Measurements from ENCODE around the gene DLGAP1.

DLGAP1 gene

GRCh38 chr18:3649633-3650426 is 805.3 kb downstream of the DLGAP1 start:
- no peak for DNase-seq (ENCODE audit: low read depth in 2 of 3, low spot score in 2 of 3)

GRCh38 chr18:3649135-3649632 is 805.9 kb downstream of the DLGAP1 start:
- DNase-seq (ENCODE audit: low read depth in 2 of 3, low spot score in 2 of 3) = no peak

- DNase-seq (ENCODE audit: low read depth in 2 of 3, low spot score in 2 of 3) = no peak
These were observed 806.5 kb downstream of the DLGAP1 start for GRCh38 chr18:3648641-3649040.

- no peak for DNase-seq (ENCODE audit: low read depth in 2 of 3, low spot score in 2 of 3)
These were observed 806.9 kb downstream of the DLGAP1 start for GRCh38 chr18:3648200-3648599.

DNA sequence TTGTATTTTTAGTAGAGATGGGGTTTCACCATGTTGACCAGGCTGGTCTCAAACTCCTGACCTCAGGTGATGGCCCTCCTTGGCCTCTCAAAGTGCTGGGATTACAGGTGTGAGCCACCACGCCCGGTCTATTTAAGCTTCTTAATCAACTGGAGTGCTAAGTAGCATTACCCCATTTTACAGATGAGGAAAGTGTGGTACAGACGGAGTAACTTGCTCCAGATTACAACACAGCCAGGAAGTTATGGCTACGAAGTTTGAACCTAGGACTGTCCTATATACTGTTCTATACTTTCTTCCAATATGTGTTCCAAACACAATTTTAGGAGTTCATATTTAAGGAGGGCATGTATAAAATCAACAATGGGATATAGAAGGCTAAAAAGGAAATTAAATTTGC is 807.5 kb downstream of the DLGAP1 start:
- DNase-seq (ENCODE audit: low read depth in 2 of 3, low spot score in 2 of 3) = no peak

DNA sequence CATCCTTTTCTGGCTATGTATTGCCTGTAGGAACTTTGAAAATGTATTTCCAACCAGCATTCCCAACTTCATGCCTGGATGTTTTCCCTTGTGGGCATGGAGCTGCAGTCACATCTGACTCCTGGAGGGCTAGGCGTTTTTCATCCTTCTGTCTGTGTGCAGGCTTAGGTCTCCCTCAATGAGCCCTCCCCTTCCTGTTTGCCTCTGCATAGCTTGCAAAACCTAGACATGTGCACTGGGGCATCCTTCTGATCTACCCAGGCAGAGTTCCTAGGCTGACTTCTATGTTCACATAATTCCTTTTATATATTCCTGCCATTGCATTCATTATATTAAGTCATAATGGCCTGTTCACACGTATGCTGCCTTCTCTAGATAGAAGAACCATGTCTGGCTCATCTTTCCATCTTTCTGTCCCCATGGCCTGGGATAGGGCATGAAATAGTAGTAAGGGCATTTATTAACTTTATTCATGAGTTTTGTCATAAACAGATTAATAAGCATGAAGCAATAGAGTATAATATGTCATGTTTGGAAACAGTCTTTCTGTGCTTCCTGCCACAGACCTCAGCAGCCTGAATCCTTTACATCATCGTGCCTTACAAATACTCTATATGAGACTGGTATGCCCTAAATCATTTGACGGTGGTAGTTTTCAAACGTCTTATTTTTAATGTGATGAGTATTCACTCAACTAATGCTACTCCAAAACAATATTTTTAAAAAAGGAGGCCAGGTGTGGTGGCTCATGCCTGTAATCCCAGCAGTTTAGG is 809.5 kb downstream of the DLGAP1 start:
- no peak for DNase-seq (ENCODE audit: low read depth in 2 of 3, low spot score in 2 of 3)

- DNase-seq (ENCODE audit: low read depth in 2 of 3, low spot score in 2 of 3) = no peak
These were observed 820.7 kb downstream of the DLGAP1 start for GRCh38 chr18:3634250-3634939.

GRCh38 chr18:3631887-3632286 is 823.2 kb downstream of the DLGAP1 start:
- no peak for DNase-seq (ENCODE audit: low read depth in 2 of 3, low spot score in 2 of 3)

DNA sequence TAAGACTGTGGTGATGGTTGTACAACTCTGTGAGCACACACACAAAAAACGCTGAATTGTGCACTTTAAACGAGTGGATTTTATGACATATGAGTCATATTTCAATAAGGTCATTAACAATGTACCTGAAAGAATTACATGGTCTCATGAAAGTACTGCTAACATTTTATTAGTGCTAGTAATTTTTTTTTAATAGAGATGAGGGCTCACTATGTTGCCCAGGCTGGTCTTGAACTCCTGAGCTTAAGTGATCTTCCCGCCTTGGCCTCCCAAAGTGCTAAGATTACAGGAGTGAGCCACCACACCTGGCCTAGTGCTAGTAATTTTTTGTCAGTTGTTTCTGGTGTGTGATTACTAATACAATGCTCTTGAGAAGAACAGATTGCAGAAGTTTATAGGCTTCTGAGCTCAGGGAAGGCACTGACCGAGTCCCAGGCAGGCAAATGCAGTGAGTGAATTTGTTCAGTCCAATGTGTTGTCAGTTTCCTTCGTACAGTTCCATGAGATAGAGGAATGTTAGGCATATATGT is 828.1 kb downstream of the DLGAP1 start:
- DNase-seq (ENCODE audit: low read depth in 2 of 3, low spot score in 2 of 3) = no peak

DNA sequence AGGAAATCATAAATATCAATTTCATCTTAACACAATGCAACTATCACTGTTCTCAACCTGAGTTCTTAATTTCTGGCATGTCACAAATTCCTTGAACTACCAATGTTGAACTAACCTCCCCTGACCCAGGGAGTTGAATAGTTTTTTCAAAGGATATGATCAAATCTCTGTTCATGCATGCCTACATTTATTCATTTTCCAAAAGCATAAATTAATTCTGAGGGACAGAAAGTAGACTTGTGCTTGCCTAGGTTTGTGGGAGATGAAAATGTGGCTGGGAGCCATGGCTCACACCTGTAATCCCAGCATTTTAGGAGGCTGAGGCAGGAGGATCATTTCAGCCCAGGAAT is 829.4 kb downstream of the DLGAP1 start:
- no peak for DNase-seq (ENCODE audit: low read depth in 2 of 3, low spot score in 2 of 3)

DNA sequence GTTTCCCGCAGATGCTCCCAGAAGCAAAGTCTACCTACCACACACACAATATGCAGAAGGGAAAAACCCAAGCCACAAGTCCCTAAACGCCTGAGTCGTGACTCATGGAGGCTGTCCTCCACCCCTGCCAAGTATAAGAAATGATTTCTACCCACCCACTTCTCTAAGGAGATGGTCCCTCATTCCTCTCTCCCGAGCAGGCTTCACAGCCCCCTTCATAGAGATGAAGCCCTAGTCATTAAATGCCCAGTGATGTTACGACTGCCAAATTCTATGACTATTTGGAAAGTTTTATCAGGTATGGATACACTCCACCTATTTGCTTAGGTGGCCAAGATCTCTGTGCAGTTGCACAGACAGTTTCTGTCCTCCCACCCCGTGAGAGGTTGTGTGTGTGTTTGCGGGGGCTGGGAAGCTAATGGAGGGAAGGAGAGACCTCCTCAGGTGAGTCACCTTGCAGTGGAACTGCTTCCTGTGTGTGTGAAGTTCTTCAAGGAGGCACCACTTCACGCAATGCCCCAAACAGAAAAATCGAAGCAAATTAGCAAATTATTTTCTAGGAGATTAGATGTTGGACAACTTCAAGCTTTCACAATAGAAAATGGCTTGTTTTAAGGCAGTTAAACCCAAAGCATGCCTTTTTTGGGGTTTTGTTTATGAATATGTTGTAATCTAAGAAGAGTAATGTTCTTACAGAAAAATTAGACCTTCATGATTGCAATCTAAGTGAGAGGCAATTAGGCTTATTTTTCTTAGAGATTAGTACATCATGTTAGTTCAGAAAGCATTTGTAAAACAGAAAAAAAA is 830.0 kb downstream of the DLGAP1 start:
- peak in 1 of 3 experiments; percentile 39 for DNase-seq (ENCODE audit: low read depth in 2 of 3, low spot score in 2 of 3)

GRCh38 chr18:3624546-3624934 is 830.6 kb downstream of the DLGAP1 start:
- DNase-seq (ENCODE audit: low read depth in 2 of 3, low spot score in 2 of 3) = no peak

GRCh38 chr18:3623769-3624545 is 831.1 kb downstream of the DLGAP1 start:
- no peak for DNase-seq (ENCODE audit: low read depth in 2 of 3, low spot score in 2 of 3)

DNA sequence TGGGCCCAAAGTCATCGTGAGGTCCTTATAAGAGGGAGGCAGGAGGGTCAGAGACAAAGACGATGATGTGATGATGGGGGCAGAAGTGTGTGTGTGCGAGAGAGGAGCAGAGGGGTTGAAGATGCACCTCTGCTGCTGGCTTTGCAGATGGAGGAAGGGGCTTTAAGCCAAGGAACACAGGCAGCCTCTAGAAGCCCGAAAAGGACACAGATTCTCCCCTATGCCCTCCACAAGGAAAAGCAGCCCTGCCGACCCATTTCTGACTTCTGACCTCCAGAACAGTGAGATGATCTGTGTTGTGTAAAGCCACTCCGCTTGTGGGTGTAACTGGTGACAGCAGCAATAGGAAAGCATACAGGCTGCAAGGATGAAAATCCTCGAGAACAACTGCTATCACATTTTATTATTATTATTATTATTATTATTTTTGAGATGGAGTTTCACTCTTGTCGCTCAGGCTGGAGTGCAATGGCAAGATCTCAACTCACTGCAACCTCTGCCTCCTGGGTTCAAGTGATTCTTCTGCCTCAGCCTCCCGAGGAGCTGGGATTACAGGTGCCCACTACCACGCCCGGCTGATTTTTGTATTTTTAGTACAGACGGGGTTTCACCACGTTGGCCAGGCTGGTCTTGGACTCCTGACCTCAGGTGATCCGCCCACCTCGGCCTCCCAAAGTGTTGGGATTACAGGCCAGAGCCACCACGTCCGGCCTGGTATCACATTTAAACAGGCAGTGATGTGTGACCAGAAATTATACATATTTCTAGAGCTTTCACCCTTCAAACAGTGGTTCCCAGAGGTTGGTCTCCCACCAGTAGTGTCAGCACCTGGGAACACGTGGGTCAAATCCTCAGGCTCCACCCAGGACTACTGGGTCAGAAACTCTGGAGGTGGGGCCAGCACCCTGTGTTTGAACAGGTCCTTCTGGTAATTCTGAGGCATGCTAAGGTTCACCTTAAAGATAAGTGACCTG is 834.7 kb downstream of the DLGAP1 start:
- DNase-seq (ENCODE audit: low read depth in 2 of 3, low spot score in 2 of 3) = no peak

DNA sequence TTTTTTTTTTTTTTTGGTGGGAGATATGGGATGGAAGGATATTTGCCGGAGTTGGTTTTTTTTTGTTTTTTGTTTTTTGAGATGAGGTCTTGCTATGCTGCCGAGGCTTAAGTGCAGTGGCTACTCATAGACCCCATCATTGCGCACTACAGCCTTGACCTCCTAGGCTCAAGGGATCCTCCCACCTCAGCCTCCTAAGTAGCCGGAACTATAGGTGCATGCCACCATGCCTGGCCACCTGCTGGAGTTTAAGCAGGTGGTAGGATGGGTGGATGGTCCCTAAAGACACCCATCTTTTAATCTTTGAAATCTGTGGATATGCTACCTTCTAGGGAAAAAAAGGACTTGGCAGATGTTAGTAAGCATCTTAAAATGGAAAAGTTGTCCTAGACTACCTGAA is 835.4 kb downstream of the DLGAP1 start:
- no peak for DNase-seq (ENCODE audit: low read depth in 2 of 3, low spot score in 2 of 3)

DNA sequence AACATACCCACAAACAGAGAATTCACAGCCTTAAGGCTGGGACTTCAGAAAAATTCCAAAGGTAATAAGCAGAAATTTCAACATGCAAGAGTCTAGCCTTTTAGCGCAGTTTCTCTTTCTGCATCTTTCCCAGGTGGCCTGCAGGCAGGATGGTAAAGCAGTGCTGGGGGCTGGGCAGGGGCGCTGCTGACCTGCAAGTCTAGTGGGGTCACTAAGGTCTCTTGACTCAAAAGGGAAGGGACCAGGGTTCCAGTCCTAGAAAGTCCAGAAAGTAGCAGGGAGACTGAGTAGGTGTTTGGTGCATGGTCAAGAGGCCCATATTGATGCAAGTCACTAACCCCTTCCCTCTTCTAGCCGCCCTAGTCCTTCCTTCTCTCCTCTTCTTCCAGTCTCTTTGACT is 835.9 kb downstream of the DLGAP1 start:
- no peak for DNase-seq (ENCODE audit: low read depth in 2 of 3, low spot score in 2 of 3)

DNA sequence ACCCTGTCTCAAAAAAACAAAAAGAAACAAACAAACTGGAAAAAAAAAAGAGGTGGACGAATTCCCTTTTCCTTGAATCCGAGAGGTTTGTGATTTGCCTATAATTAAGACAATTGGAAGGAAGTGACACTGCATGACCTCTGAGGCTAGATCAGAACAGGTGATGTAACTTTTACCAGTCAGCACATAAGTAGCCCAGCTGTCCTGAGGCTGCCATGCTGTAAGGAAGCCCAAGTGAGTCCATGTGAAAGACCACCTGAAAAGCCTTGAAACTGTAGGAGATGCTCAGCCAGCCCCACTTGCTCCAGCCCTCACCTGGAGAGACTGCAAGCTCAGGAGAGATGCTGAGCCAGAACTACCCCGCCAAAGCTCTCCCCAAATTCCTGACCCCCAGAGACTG is 838.4 kb downstream of the DLGAP1 start:
- no peak for DNase-seq (ENCODE audit: low read depth in 2 of 3, low spot score in 2 of 3)

DNA sequence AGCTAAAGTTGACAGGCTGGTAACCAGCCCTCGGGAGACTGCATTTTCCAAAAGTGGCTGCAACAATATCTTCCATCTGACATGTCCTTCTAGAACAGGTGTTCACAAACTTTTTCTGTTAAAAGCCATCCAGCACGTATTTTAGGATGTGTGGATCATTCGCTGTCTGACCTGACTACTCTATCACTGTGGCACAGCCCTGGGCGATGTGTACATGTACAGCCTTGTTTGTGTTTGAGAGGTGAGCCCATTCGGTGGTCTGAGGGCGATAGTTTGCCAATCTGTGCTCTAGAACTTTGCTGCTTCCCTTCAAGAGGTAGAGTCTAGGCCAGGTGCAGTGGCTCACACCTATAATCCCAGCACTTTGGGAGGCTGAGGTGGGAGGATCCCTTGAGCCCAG is 839.0 kb downstream of the DLGAP1 start:
- DNase-seq (ENCODE audit: low read depth in 2 of 3, low spot score in 2 of 3) = no peak
